HG02884 (cell line): ENCODE results near the gene KCNT2.

Experiments used
- ATAC-seq: cut with Tn5 transposase; IDR thresholded peaks from one replicate; pipeline ENCODE4 v1.9.1; 2021; ENCODE audit warnings: mild to moderate bottlenecking, moderate library complexity; ENCODE audit not compliant: unreplicated experiment

Gene KCNT2

GRCh38 chr1:196209983-196210382 is 398.3 kb downstream of the KCNT2 start:
- no peak for ATAC-seq

GRCh38 chr1:196209265-196209664 is 399.0 kb downstream of the KCNT2 start:
- ATAC-seq = no peak

GRCh38 chr1:196207612-196208217 is 400.5 kb downstream of the KCNT2 start:
- ATAC-seq = no peak

GRCh38 chr1:196205882-196206281 is 402.4 kb downstream of the KCNT2 start:
- no peak for ATAC-seq

GRCh38 chr1:196196486-196196885 is 411.8 kb downstream of the KCNT2 start:
- no peak for ATAC-seq

GRCh38 chr1:196193896-196194559 is 414.2 kb downstream of the KCNT2 start:
- no peak for ATAC-seq

GRCh38 chr1:196183941-196184340 is 424.3 kb downstream of the KCNT2 start:
- no peak for ATAC-seq

- no peak for ATAC-seq
These were observed 426.7 kb downstream of the KCNT2 start for GRCh38 chr1:196181594-196181878.

- ATAC-seq = no peak
These were observed 427.2 kb downstream of the KCNT2 start for GRCh38 chr1:196180847-196181593.

GRCh38 chr1:196178083-196178635 is 430.1 kb downstream of the KCNT2 start:
- ATAC-seq = no peak
